ENCODE results near the gene PURB.

DNA sequence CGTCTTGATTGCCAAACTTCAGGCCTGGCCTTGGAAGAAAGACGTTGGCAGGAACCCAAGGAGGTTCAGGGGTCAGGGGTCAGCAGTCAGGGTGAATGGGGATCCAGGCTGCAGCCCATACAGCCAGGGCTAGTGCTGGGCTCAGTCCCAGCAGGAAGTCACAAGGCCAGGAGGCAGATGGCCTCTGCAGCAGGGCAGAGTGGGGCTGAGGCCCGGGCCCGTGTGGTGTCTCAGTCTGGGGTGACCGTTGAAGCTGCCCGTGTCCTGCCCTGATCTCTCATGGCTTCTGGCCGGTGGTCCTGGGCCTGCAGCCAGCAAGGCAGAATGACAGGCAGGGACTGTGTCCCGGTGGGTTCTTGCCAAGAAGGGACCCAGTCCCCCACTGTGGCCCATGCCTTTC, 26.6 kb upstream of the PURB start:
- TF ChIP-seq CTCF (IDR thresholded peaks at IDR 0.05) (no peak), POLR2A (IDR thresholded peaks at IDR 0.05) (no peak)
